NCI-H2171 treated with DMSO at 0.1 percent for 48 hours (cell line): ENCODE data around the gene RBM47.
A peak's percentile ranks its signal among the peaks of the same experiment; 100 is the strongest.
"Not testable (repeated sequence)": the region's sequence is repeated elsewhere in the genome, so short reads cannot be mapped to it uniquely, and the experiment has no call there.

Experiments
- DNase-seq: peaks from one replicate; lab custom pipeline; 2025; lab: John Stamatoyannopoulos, UW

Gene RBM47

DNA sequence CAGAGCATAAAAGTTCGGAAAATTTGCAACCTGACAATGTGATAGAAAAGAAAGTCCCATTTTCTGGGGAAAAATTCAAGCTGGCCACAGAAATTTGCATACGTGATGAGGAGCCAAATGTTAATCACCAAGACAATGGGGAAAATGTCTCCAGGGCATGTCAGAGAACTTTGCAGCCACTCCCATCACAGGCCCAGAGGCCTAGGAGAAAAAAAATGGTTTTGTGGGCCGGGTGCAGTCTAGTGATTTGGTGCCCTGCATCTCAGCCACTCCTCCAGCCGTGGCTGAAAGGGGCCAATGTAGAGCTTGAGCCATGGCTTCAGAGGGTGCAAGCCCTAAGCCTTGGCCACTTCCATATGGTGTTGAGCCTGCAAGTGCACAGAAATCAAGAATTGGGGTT lies 223.3 kb downstream of the RBM47 start:
- DNase-seq = no peak

DNA sequence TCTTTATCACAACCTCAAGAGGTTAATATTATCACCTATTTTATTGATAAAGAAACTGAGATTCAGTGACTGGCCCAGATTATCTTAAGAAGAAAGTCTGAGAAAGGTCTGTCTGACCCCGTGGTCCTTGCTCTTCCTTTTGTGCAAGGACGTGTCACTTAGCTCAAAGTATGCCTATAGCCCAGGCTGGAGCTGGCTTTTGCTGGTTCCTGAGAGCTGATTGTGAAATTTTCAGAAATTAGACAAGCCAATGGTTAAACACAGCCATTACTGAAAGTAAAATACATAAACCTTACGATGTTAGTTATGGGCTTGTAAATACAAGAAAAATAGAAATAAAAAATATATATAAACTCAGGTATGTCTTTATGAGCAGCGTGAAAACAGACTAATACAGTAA lies 224.5 kb downstream of the RBM47 start:
- no peak for DNase-seq

DNA sequence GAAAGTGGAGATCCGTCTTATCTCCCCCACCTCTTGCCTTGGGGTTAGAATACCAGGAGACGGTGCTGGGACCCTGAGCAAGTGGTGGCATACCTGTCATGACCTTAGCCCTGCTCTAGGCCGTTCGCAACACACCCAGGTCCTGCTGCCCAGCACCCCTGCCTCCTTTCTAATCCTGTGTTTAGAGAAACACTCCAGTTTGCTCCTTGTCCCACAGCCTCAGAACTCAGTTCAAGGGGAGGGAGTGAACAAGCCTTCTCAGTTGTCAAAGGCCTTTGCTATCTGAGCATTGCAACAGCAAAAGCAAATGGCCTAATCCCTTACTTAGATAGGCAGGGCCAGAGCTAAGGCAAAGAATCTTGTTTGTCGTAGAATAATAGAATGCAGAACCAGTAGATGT lies 226.6 kb downstream of the RBM47 start:
- no peak for DNase-seq

DNA sequence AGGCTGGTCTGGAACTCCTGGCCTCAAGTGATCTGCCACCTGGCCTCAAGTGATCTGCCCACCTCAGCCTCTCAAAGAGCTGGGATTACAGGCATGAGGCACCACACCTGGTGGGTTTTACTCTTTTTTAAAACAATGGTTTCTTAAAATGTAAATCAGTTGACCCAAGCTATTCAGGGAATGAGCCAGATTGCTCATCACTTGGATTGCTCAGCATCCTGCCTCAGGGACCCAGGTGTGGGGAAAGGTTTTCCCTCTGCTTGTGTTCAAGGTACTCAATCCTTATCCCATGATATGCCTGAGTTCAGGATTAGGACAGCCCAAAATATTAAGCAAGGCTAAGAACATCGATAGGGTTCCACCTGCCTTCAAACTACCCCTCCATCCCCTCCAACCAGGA lies 227.1 kb downstream of the RBM47 start:
- DNase-seq = no peak

DNA sequence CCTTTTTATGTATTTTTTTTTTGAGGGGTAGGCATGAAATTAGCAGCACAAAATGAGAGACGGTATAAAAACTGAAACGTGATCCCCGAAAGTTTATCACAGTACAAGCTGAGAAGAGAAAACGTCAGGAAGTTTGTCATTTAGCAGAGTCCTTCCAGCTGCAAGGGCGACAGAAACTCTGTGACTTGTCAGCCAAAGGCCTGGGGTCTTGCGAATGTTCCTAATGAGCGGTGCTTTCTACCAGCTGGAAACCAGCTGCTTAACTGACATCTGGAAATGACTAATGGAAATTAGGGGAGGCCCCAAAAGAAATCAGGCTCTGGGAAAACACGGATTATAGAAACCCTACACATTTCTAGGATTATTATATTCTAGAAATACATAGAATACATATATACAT lies 228.0 kb downstream of the RBM47 start:
- DNase-seq = no peak

DNA sequence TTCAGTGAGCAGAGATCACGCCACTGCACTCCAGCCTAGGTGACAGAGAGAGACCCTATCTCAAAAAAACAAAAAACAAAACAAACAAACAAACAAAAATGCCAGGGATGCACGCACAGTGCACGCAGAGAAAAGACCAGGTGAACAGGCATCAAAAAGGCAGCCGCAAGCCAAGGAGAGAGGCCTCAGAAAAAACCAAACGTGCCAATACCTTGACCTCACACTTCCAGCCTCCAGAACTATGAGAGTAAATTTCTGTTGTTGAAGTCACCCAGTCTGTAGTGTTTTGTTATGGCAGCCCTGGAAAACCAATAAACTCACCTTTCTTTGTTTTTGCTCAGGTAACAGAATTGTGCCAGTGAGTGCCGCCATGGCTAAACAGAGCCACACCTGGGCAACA lies 228.6 kb downstream of the RBM47 start:
- no peak for DNase-seq

DNA sequence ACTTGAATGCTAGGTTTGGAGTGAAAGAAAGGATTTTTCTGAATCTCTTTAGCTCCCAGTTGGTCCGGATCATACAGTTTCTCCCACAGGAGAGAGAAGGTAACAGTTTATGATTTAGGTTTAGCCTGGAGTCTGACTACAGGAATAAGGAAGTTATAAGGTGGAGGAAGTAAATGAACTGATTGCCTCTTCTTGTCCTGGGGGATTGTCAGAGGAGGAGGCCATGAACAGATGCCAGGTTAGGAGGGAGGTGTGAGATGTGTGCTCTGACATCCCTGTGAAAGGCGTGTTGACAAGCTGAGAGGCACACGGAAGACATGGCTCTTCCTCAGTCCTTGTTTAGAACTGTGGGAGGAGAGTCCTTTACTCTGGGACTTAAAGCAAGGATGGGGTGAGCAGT lies 230.1 kb downstream of the RBM47 start:
- DNase-seq = no peak

DNA sequence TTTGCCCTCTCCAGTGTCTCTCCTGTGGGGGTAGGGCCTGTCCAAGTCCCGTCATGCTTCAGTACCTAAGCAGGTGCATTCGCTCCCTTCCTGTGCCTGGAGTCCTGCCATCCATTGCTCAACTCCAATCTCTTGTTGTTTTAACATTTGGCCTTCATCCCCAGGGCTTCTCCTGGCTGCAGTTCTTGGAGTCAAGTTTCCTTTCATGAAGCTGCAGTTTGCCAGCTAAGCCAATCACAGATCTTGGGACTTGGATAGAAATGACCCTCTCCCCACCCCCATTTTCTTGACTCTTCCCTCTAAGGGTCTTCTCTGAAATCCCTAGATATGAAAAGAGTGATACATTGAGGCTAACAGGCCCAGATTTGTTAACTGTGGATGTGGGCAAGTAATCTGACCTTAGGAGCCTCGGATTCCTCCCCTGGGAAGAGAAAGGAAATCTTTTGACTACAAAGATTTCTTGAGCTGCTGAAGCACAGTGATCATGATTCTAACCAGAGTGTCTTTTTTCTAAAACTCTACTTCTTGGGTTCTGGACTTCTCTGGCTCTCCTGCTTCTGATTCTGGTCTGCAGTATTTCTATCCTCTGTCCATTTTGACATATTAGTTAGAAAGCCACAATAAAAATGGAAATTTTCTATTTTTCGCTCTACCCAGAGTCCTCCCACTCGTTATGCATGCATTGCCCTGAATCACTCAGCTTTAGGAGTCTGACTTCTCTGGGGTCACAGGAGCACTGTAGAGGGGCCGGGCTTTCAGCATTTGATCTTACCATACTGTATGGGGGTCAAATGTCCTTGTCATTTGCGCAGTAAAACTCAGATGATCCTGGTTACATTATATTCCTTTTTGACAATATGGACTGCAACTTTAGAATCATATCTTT lies 233.5 kb downstream of the RBM47 start:
- peak; percentile 91 for DNase-seq

DNA sequence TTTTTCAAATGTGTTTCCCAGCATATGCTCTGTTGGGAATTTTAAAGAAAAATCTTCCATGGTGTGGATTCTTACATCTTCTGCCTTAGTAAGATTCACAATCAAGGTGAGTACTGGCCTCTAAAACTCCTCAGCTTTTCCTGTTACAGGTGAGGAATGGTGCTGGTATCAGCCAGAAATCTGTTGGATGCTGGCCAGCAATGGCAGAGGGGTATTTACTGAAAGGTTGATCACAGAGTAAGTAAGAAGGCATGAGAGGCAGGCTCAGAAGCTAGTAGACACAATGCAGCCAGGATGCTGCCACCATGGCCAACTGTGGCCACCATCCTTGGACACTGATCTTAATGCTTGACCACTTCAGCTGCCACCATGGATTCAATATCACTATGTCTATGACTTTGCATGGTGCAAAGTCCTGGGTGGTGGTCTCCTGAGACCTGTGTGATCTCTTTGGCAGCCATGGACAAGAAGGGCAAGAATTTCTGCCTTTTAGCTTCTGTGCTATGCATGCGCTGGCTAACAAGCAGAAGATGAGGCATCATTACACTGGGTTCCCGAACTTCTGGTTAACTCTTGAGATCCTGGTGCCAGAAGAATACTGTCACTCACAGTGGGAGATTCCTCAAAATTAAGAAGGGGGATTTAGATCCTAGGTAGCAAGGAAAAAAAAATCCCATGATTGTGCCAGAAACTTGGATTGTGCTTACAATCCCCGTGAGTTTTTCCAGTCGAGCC lies 234.3 kb downstream of the RBM47 start:
- peak; percentile 5 for DNase-seq

DNA sequence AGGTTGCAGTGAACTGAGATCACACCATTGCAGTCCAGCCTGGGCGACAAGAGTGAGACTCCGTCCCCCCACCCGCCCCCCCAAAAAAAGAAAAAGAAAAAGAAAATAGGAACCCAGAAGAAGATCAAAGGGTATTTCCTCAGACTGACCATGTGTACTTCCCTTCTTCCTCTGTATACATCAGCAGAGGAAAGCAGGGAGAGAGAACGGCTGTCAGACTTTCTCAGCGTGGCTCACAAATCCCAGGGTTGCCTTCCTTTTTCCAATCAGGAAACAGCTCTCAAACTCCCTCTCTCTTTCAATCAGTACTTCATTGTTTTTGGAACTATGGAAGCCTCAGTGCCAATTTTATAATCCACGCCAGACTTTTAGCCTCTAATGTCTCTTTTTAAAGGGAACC lies 235.4 kb downstream of the RBM47 start:
- no peak for DNase-seq

DNA sequence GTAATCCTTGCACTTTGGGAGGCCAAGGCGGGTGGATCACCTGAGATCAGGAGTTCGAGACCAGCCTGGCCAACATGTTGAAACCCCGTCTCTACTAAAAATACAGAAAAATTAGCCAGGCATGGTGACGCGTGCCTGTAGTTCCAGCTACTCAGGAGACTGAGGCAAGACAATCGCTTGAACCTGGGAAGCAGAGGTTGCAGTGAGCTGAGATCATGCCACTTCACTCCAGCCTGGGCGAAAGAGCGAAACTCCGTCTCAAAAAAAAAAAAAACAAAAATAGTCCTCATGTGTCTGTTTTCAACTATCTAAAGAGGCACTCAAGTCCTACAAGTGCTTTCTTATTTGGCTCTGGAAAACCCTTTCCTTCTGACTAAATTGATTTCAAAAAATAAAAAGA lies 237.4 kb downstream of the RBM47 start:
- not testable (repeated sequence) for DNase-seq

DNA sequence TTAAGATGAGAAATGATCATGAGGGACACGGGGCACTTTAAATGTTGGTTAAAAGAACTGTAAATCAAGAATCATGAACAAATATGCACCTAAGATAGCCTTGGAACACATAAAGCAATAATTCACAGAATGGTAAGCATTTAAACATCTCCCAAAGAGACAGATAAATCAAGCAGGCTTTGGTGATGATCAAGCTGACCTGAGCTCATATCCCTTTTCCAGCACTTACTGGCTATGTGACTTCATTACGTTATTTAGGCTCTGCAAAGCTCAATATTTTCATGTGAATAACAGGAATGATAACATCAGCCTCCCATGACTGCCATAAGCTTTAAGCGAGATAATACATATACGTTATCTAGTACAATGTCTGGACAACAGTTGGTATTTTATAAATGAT lies 239.7 kb downstream of the RBM47 start:
- no peak for DNase-seq

DNA sequence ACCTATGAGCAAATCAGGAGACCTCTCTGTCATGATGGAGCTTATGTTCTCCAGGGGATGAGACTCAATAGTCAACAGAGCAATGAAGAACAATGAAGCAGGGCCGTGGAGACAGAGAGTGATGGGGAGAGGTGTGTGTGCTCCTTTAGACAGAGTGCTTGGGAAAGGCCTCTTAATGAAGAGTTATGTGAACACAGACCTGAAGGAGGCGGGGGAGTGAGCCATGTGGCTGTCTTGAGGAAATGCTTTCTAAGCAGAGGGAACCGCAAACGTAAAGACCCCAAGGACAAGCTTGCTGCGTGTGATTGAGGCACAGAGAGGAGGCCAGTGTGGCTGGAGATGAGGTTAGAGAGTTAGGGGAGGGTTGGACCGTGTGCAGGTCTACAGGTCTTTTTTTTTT lies 241.4 kb downstream of the RBM47 start:
- DNase-seq = no peak

DNA sequence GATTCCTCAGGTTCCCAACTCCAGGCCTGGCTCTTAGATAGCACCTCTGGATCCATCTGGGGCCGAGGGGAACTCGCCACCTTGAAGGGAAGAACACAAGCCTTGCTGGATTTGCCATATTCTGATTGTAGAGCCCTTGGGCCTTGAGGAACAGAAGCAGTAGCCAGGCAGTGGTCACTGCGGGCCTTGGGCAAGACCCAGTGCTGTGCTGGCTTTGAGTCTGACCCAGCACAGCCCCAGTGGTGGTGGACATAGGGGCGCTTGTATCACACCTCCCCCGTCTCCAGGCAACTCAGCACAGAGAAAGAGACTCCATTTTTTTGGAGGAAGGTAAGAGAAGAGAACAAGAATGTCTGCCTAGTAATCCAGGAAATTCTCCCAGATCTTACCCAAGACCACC lies 249.0 kb downstream of the RBM47 start:
- no peak for DNase-seq

DNA sequence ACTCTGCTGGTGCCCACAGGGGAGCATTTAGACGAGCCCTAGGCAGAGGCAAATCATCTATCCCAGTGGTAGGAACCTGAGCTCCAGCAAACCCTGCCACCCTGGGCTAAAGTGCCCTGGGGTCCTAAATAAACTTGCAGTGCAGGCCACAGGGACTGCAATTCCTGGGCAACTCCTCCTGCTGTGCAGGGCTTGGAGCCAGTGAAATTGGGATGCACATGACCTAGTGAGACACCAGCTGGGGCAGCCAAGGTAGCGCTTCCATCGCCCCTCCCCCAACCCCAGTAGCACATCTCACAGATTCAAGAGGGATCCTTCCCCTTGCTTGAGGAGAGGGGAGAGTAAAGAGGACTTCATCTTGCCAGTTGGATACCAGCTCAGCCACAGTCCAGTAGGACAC lies 250.4 kb downstream of the RBM47 start:
- DNase-seq = peak; percentile 7

DNA sequence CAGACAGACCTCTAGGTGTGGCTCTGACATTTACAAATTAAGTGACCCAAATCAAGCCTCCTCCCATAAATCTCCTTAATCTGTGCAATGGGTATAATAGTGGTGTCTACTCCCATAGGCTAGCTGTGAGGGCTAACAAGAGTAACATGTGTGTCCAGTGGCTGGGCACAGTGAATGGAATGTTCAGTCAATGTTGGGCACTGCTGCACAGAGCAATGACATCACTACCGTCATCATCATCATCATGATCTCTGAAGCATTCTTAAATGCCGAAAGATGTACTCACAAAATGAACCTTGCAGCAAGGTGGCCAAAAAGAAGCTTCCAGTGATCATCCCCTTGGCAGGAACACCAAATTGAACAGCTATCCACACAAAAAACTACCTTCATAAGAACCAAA lies 251.0 kb downstream of the RBM47 start:
- DNase-seq = no peak

DNA sequence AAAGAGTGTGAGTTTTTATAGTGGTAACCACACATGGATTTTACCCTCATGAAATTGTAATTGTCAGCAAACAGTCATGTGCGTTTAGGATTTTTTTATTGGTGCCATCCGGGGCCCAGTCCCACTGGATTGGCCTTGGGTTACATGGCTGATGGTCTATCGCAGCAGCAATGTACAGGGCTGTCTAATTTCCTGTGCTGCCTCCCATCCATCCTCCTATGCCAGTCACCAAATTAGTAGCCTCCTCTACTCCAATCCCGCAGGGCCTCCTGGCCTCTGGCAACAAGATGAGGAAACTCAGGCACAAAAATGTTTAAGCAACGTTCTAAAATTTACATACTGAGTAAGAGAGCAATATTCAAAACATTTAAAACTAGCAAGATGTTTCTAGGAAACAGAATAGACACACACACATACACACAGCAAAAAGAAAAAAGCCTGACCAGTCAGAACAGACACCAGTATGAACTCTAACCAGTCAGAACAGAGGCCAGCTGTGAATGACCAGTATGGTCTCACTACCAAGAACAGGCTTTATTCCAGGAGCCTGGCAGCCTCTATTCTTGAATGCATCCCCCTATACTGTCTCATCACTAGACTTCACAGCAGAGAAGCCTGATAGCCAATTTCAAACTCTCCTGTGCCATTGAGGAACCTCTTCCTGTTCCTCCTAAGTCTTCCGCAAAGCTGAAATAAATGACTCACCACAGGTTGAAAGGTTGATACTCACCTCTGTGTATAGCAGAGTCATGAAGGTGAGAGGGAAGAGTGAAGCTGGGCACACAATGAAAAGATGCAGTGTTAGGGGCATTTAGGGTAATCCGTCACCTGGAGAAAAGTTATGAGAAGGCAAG lies 251.9 kb downstream of the RBM47 start:
- no peak for DNase-seq

DNA sequence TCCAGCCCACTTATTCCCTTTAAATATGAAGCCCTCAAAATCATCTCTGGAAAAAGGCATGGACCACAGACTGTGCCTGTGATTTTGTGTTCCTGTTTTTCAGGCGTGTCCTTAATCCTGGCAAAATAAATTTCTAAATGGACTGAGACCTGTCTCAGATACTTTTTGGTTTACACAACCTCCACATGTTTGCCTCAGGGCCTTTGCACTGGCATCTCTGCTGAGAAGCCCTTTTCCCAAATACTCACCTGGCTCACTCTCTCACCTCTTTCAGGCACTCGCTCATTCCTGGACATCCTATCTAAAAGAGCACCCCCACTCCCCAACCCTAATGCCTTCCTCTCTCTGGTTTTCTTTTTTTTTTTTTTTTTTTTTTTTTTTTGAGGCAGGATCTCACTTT lies 254.0 kb downstream of the RBM47 start:
- DNase-seq = no peak

DNA sequence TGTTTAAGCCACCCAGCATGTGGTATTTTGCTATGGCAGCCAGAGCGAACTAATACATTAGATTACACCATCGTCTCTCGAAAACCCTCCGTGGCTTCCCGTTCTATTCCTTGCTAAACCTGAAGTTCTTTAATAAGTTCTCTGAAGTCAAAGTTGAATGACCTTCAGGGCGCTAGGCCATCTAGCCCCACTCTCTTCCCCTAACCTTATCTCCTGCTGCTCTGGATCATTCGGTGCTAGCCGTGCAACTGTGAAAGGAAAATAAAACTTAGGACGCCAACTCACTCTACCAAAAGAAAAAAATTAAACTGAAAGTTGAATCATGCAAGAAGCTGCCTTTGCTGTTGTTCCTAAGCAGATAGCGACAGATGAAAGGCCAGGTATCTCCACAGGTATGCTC lies 254.6 kb downstream of the RBM47 start:
- no peak for DNase-seq

DNA sequence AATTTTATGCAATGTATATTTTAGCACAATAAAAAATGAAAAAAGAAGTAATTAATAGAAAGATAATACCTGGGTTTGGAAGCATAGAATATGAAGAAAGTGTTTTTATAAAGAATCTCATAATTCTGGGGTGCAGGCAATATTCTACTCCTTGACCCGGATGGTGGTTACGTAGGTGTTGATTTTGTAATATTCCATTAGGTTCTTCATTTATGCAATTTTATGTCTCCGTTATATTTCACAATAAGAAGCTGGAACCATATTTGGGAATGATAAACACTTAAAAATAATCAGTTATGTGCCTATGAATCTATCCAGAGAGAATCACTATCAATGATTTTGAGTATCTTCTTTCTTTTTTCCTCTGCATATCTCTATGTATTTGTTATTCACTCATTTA lies 256.0 kb downstream of the RBM47 start:
- no peak for DNase-seq
